ENCODE measurements around the gene SLC26A4.

Gene SLC26A4

GRCh38 chr7:107744345-107744750, 83.7 kb downstream of the SLC26A4 start:
- peaks cover 10% of the 10 kb centered on the region for H3K36me3 Mint-ChIP-seq (ENCODE audit: low read depth)

GRCh38 chr7:107746006-107746405, 85.4 kb downstream of the SLC26A4 start:
- H3K4me1 Mint-ChIP-seq, result peaks cover 26% of the 10 kb centered on the region

More at GRCh38 chr7:107744345-107744750, 83.7 kb downstream of the SLC26A4 start:
- peaks cover 18% of the 10 kb centered on the region for H3K27me3 Mint-ChIP-seq (ENCODE audit: low read depth, poor library complexity)
- H3K4me3 Mint-ChIP-seq, result peak overlapping the region; percentile 96
- DNase-seq, result no peak
- H3K4me1 Mint-ChIP-seq, result peaks cover 26% of the 10 kb centered on the region
- no peaks in the 10 kb centered on the region for H3K9me3 Mint-ChIP-seq
- H3K27ac Mint-ChIP-seq, result peak overlapping the region; percentile 100
- TF ChIP-seq CTCF (IDR thresholded peaks at IDR 0.05), result no peak

GRCh38 chr7:107751113-107751512, 90.5 kb downstream of the SLC26A4 start:
- Mint-ChIP-seq H3K27ac (no peak overlapping the region), H3K36me3 (ENCODE audit: low read depth) (peaks cover 65% of the 10 kb centered on the region), H3K4me1 (no peaks in the 10 kb centered on the region), H3K4me3 (no peak overlapping the region), H3K27me3 (ENCODE audit: low read depth, poor library complexity) (no peaks in the 10 kb centered on the region), H3K9me3 (no peaks in the 10 kb centered on the region)
- no peak for DNase-seq
- no peak for TF ChIP-seq CTCF (IDR thresholded peaks at IDR 0.05)

More at GRCh38 chr7:107746006-107746405, 85.4 kb downstream of the SLC26A4 start:
- no peaks in the 10 kb centered on the region for H3K9me3 Mint-ChIP-seq
- peak overlapping the region; percentile 96 for H3K4me3 Mint-ChIP-seq
- no peak for TF ChIP-seq CTCF (IDR thresholded peaks at IDR 0.05)
- H3K27ac Mint-ChIP-seq, result no peak overlapping the region
- H3K27me3 Mint-ChIP-seq (ENCODE audit: low read depth, poor library complexity), result peaks cover 5% of the 10 kb centered on the region
- H3K36me3 Mint-ChIP-seq (ENCODE audit: low read depth), result peaks cover 25% of the 10 kb centered on the region
- DNase-seq, result no peak

- no peak overlapping the region for H3K4me3 Mint-ChIP-seq
- no peaks in the 10 kb centered on the region for H3K4me1 Mint-ChIP-seq
- no peaks in the 10 kb centered on the region for H3K27me3 Mint-ChIP-seq (ENCODE audit: low read depth, poor library complexity)
- no peak for TF ChIP-seq CTCF (IDR thresholded peaks at IDR 0.05)
- no peak overlapping the region for H3K27ac Mint-ChIP-seq
- no peak for DNase-seq
- no peaks in the 10 kb centered on the region for H3K9me3 Mint-ChIP-seq
- peaks cover 72% of the 10 kb centered on the region for H3K36me3 Mint-ChIP-seq (ENCODE audit: low read depth)
Measured at GRCh38 chr7:107754642-107755041, 94.0 kb downstream of the SLC26A4 start.

- Mint-ChIP-seq H3K36me3 (ENCODE audit: low read depth) (peaks cover 38% of the 10 kb centered on the region), H3K4me3 (no peak overlapping the region), H3K27me3 (ENCODE audit: low read depth, poor library complexity) (no peaks in the 10 kb centered on the region), H3K9me3 (no peaks in the 10 kb centered on the region), H3K4me1 (no peaks in the 10 kb centered on the region), H3K27ac (no peak overlapping the region)
- no peak for TF ChIP-seq CTCF (IDR thresholded peaks at IDR 0.05)
- DNase-seq, result no peak
Measured at GRCh38 chr7:107758667-107759066, 98.0 kb downstream of the SLC26A4 start.

GRCh38 chr7:107767391-107767790, 106.8 kb downstream of the SLC26A4 start:
- no peak for TF ChIP-seq CTCF (IDR thresholded peaks at IDR 0.05)
- Mint-ChIP-seq H3K9me3 (no peaks in the 10 kb centered on the region), H3K27me3 (ENCODE audit: low read depth, poor library complexity) (peaks cover 36% of the 10 kb centered on the region), H3K4me3 (no peak overlapping the region), H3K4me1 (no peaks in the 10 kb centered on the region), H3K27ac (no peak overlapping the region), H3K36me3 (ENCODE audit: low read depth) (no peaks in the 10 kb centered on the region)
- DNase-seq, result no peak

Measured in nephron progenitor cell (in vitro differentiated cells).